H1 (cell line): Measurements from ENCODE around the gene LY6G5B. TPM values are rescaled to one million over a fixed set of nuclear protein-coding genes. Genes with fewer than 3 reads are reported as not detected.

Source experiments
- CTCF ChIA-PET: fragments of 300-600 bp; sonication (Branson Sonifier 250); formaldehyde crosslinking; loops from one replicate; lab custom pipeline; 2021; ENCODE audit not compliant: partially characterized antibody; lab: Charles Lee
- POLR2A ChIA-PET: fragments of 300-600 bp; sonication (Branson Sonifier 250); formaldehyde crosslinking; loops from one replicate; lab custom pipeline; 2021; ENCODE audit warnings: inconsistent platforms; ENCODE audit not compliant: partially characterized antibody; lab: Charles Lee
- DNase-seq, 2 experiments: peaks; one replicate each; pipeline versions ENCODE4 v3.0.0 to v3.0.0-alpha.2; 2010 to 2022; ENCODE audit warnings: low spot score in 2 of 2, low read depth in 1 of 2, mixed read lengths in 1 of 2
- FAIRE-seq: peaks from 2 replicates; lab custom pipeline; 2011; peaks lifted over from hg19 to GRCh38; lab: Jason Lieb, UNC
- H2AFZ ChIP-seq: 2 replicates; pipeline ENCODE4 v1.8.1; 2012; ENCODE audit warnings: low read length, inconsistent platforms
- H2AK5ac ChIP-seq: 2 replicates; pipeline ENCODE4 v1.6.1; 2013; ENCODE audit warnings: low read depth, low read length
- H2BK120ac ChIP-seq: replicated peaks from 2 replicates; pipeline ENCODE3; 2013; ENCODE audit warnings: low read depth, low read length, inconsistent platforms
- H2BK12ac ChIP-seq: 2 replicates; pipeline ENCODE4 v1.6.1; 2013; ENCODE audit warnings: low read depth, low read length
- H2BK15ac ChIP-seq: 2 replicates; pipeline ENCODE4 v1.6.1; 2013; ENCODE audit warnings: low read length
- H2BK20ac ChIP-seq: 2 replicates; pipeline ENCODE4 v1.6.1; 2013; ENCODE audit warnings: low read length
- H2BK5ac ChIP-seq: 2 replicates; pipeline ENCODE4 v1.6.1; 2013; ENCODE audit warnings: low read depth, low read length
- H3K14ac ChIP-seq: 2 replicates; pipeline ENCODE4 v1.6.1; 2013; ENCODE audit warnings: inconsistent platforms; ENCODE audit not compliant: insufficient read length
- H3K18ac ChIP-seq: 2 replicates; pipeline ENCODE4 v1.6.1; 2013; ENCODE audit warnings: low read length; ENCODE audit errors: extremely low read depth
- H3K23ac ChIP-seq: 2 replicates; pipeline ENCODE4 v1.6.1; 2013; ENCODE audit warnings: inconsistent platforms; ENCODE audit not compliant: insufficient read length
- H3K23me2 ChIP-seq: 2 replicates; pipeline ENCODE4 v1.6.1; 2013; ENCODE audit warnings: low read depth, low read length
- H3K27ac ChIP-seq: 2 replicates; pipeline ENCODE4 v1.6.1; 2011; ENCODE audit warnings: low read depth, low read length, inconsistent platforms
- H3K27me3 ChIP-seq, 4 experiments: replicated peaks in 1 of 4; 1 replicate in 1 of 4; 2 replicates in 3 of 4; pipeline versions ENCODE4 v1.6.1 to v1.8.1; 2011 to 2013; ENCODE audit warnings: low read length in 3 of 4, mild to moderate bottlenecking in 3 of 4, inconsistent platforms in 2 of 4, mixed read lengths in 2 of 4, moderate library complexity in 1 of 4; ENCODE audit not compliant: control insufficient read depth in 3 of 4, insufficient read depth in 3 of 4; ENCODE audit errors: extremely low read depth in 1 of 4
- H3K36me3 ChIP-seq, 4 experiments: 2 replicates each; pipeline versions ENCODE4 v1.6.1 to v1.8.1; 2011 to 2013; ENCODE audit warnings: mild to moderate bottlenecking in 4 of 4, low read length in 3 of 4, moderate library complexity in 2 of 4, control low read depth in 1 of 4, inconsistent platforms in 1 of 4; ENCODE audit not compliant: insufficient read depth in 4 of 4, control insufficient read depth in 2 of 4
- H3K4ac ChIP-seq: replicated peaks from 2 replicates; pipeline ENCODE3; 2013; ENCODE audit warnings: low read length, low read depth, mixed read lengths, inconsistent platforms; ENCODE audit not compliant: insufficient read length
- H3K4me1 ChIP-seq, 4 experiments: replicated peaks in 1 of 4; 1 replicate in 1 of 4; 2 replicates in 3 of 4; pipeline versions ENCODE4 v1.6.1 to v1.8.1; 2011 to 2013; ENCODE audit warnings: low read length in 3 of 4, inconsistent platforms in 2 of 4, mixed read lengths in 1 of 4; ENCODE audit not compliant: insufficient read depth in 4 of 4, control insufficient read depth in 3 of 4
- H3K4me2 ChIP-seq, 2 experiments: 2 replicates each; pipeline versions ENCODE4 v1.6.1 to v1.8.1; 2011 to 2013; ENCODE audit warnings: low read depth in 2 of 2, low read length in 2 of 2, control low read depth in 1 of 2, inconsistent platforms in 1 of 2, mild to moderate bottlenecking in 1 of 2; ENCODE audit not compliant: insufficient read depth in 1 of 2
- H3K4me3 ChIP-seq, 4 experiments: fragments of 200-600, 300-600 bp in 1 of 4; sonication (generic), shearing (Covaris generic), sonication (Bioruptor Twin) in 1 of 4; 2 replicates each; pipeline versions ENCODE4 v1.5.1 to v1.8.1; 2011 to 2016; ENCODE audit warnings: low read length in 4 of 4, low read depth in 3 of 4, control low read depth in 2 of 4, inconsistent platforms in 2 of 4, mild to moderate bottlenecking in 2 of 4, mixed read lengths in 1 of 4, moderate library complexity in 1 of 4; ENCODE audit not compliant: insufficient read depth in 2 of 4; ENCODE audit errors: extremely low read depth in 1 of 4
- H3K56ac ChIP-seq: replicated peaks from 2 replicates; pipeline ENCODE3; 2013; ENCODE audit warnings: low read depth, mild to moderate bottlenecking, mixed read lengths, low read length, inconsistent platforms; ENCODE audit not compliant: insufficient read length
- H3K79me1 ChIP-seq: 2 replicates; pipeline ENCODE4 v1.6.1; 2013; ENCODE audit warnings: low read depth, low read length, control low read depth
- H3K79me2 ChIP-seq, 2 experiments: 2 replicates each; pipeline versions ENCODE4 v1.6.1 to v1.8.1; 2012 to 2013; ENCODE audit warnings: low read length in 2 of 2, mild to moderate bottlenecking in 2 of 2, inconsistent platforms in 1 of 2; ENCODE audit not compliant: insufficient read depth in 2 of 2, control insufficient read depth in 1 of 2
- H3K9ac ChIP-seq, 4 experiments: replicated peaks in 1 of 4; 1 replicate in 1 of 4; 2 replicates in 3 of 4; pipeline versions ENCODE4 v1.6.1 to v1.8.1; 2011 to 2013; ENCODE audit warnings: low read depth in 3 of 4, low read length in 3 of 4, control low read depth in 2 of 4, mild to moderate bottlenecking in 2 of 4, moderate library complexity in 2 of 4, inconsistent platforms in 1 of 4; ENCODE audit errors: extremely low read depth in 1 of 4
- H3K9me3 ChIP-seq, 2 experiments: 2 replicates each; pipeline versions ENCODE4 v1.6.1 to v1.8.1; 2012 to 2013; ENCODE audit warnings: mild to moderate bottlenecking in 2 of 2, moderate library complexity in 2 of 2, control low read depth in 1 of 2, inconsistent platforms in 1 of 2, low read depth in 1 of 2, low read length in 1 of 2, mixed read lengths in 1 of 2; ENCODE audit not compliant: insufficient read depth in 2 of 2
- H4K20me1 ChIP-seq, 2 experiments: replicated peaks in 1 of 2; 2 replicates each; pipeline versions ENCODE3 to v1.8.1; 2011 to 2013; ENCODE audit warnings: inconsistent platforms in 2 of 2, low read length in 2 of 2, mild to moderate bottlenecking in 1 of 2; ENCODE audit not compliant: insufficient read depth in 2 of 2, control insufficient read depth in 1 of 2
- H4K5ac ChIP-seq: 2 replicates; pipeline ENCODE4 v1.6.1; 2013; ENCODE audit warnings: low read length, low read depth, mixed read lengths, inconsistent platforms; ENCODE audit not compliant: insufficient read length
- H4K8ac ChIP-seq: 2 replicates; pipeline ENCODE4 v1.8.0; 2013; ENCODE audit warnings: mild to moderate bottlenecking, moderate library complexity, low read length, inconsistent platforms; ENCODE audit not compliant: insufficient read depth; ENCODE audit errors: extremely low read depth
- H4K91ac ChIP-seq: replicated peaks from 2 replicates; pipeline ENCODE3; 2013; ENCODE audit warnings: low read length, mixed read lengths, inconsistent platforms; ENCODE audit not compliant: insufficient read length
- BRCA1 ChIP-seq: IDR thresholded peaks from 2 replicates; pipeline ENCODE4 v1.6.1; 2012; ENCODE audit warnings: low read depth, low read length, improper control_type of control experiment
- POLR2A ChIP-seq, 2 experiments: IDR thresholded peaks; 1 replicate in 1 of 2; 2 replicates in 1 of 2; pipeline ENCODE4 v1.6.1; 2011; ENCODE audit warnings: low read depth in 2 of 2, low read length in 2 of 2, mild to moderate bottlenecking in 2 of 2; ENCODE audit errors: control extremely low read depth in 1 of 2
- RBBP5 ChIP-seq: IDR thresholded peaks from 2 replicates; pipeline ENCODE4 v1.7.1; 2012; ENCODE audit warnings: low read depth, mild to moderate bottlenecking, inconsistent platforms, low read length, moderate library complexity, borderline replicate concordance
- SIN3A ChIP-seq, 2 experiments: IDR thresholded peaks in 1 of 2; conservative IDR thresholded peaks in 1 of 2; 2 replicates each; pipeline ENCODE4 v1.6.1; 2011 to 2012; ENCODE audit warnings: low read length in 2 of 2, improper control_type of control experiment in 1 of 2, low read depth in 1 of 2, mild to moderate bottlenecking in 1 of 2
- SIX5 ChIP-seq: IDR thresholded peaks from 2 replicates; pipeline ENCODE4 v1.6.1; 2011; ENCODE audit warnings: mild to moderate bottlenecking, low read depth, low read length
- TAF1 ChIP-seq: IDR thresholded peaks from 2 replicates; pipeline ENCODE4 v1.6.1; 2011; ENCODE audit warnings: mild to moderate bottlenecking, low read depth, low read length
- WGBS, 2 experiments: shearing (Covaris generic) in 1 of 2; methylation state at CpG; one replicate each; pipeline versions ENCODE4 v1.1.6 to v1.1.7; 2013 to 2015; ENCODE audit warnings: low lambda C conversion rate in 2 of 2, mixed read lengths in 2 of 2, inconsistent platforms in 1 of 2, low coverage in 1 of 2, missing lambda C conversion rate in 1 of 2; ENCODE audit not compliant: insufficient replicate concordance in 2 of 2, insufficient coverage in 1 of 2, insufficient read length in 1 of 2; ENCODE audit errors: extremely low coverage in 1 of 2, missing lambda C conversion rate in 1 of 2; 5-methylcytosine and 5-hydroxymethylcytosine counted together
- polyA plus RNA-seq, 7 experiments: library from polyadenylated mRNA; depleted of rRNA in 3 of 7; stranded (reverse) in 5 of 7; unstranded in 2 of 7; fragments of >200 nt in 5 of 7; fragments of 200-250 nt in 2 of 7; gene quantifications; 1 replicate in 5 of 7; 2 replicates in 1 of 7; 4 replicates in 1 of 7; pipeline versions ENCODE4 v1.2.1 to v1.2.3, GENCODE V29; 2011 to 2013; ENCODE audit warnings: missing spikeins in 2 of 7, mixed read lengths in 2 of 7
- total RNA-seq: library from RNA; stranded (reverse); fragmentation: NEBNext Ultra II Directional; extraction: Animal tissue kit (Norgen Biotek cat#: 25700); gene quantifications from 2 replicates; pipeline ENCODE4 v1.2.1, GENCODE V29; 2021

The LY6G5B gene
- total and polyA plus RNA-seq, 2 of the 8 experiments (the other 6 are each of a cell fraction or from before 2014, with no cell fraction given) = 10.6 to 12.6 TPM

DNA sequence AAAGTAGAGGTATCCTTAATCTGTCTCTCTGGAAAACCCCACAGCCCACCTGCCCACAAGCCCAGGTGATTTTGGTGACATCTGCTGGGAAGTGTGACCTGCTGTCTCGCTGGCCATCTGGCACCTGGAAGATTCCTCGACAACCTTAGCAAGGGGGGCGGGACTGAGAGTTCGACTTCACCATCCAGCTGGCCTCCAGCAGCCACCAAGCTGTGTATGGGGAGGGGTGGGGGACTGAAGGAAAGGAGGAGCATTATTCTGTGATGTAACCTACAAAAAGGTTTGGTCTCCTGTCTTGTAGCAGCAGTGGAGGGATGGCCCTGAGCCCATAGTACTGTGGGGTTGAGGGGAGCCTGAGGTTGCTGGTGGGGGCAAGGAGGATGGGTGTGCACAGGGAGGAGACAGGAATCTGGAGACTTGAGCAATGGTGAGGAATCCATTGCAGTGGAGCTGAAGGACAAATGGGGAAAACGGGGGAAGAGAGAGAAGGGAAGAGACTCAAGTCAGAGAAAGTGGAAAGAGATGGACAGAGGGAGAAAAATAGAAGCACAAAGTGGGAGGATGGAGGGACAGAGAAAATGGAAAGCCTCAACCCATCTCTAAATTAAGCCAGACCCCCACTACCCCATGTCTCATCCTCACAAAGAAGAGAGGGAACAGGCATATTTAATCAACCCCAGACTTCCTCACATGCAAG is 40.9 kb downstream of the LY6G5B start:
- Histone ChIP-seq H3K9me3 (no peaks in the 10 kb centered on the region), H4K91ac (no peak overlapping the region), H2AK5ac (no peak overlapping the region), H3K18ac (no peak overlapping the region), H3K79me2 (no peaks in the 10 kb centered on the region), H4K8ac (peak overlapping the region; percentile 23; the same call in 1 of the 2 replicates), H3K79me1 (no peaks in the 10 kb centered on the region), H3K4me3 (no peak overlapping the region), H2BK120ac (no peak overlapping the region), H2AFZ (0 out of 2 replicates have a peak overlapping the region, but pooled peaks have one; percentile 7), H3K27ac (no peak overlapping the region), H3K36me3 (no peaks in the 10 kb centered on the region), H2BK15ac (no peak overlapping the region), H3K4me1 (peaks cover 11 to 18% (median 12%) of the 10 kb centered on the region in 4 experiments), H3K4me2 (no peak overlapping the region; a peak in 1 of 4 replicates), H3K9ac (no peak overlapping the region), H3K14ac (no peak overlapping the region), H4K20me1 (no peaks in the 10 kb centered on the region), H3K56ac (no peak overlapping the region), H3K4ac (no peak overlapping the region), H2BK5ac (no peak overlapping the region), H3K23me2 (peaks cover 3% of the 10 kb centered on the region; the same call in 1 of the 2 replicates), H3K27me3 (no peaks in the 10 kb centered on the region; a peak in 1 of 7 replicates), H4K5ac (no peak overlapping the region), H2BK20ac (0 out of 2 replicates have a peak overlapping the region, but pooled peaks have one; percentile 72), H3K23ac (no peak overlapping the region), H2BK12ac (no peak overlapping the region)
- no peak for TF ChIP-seq POLR2A (IDR thresholded peaks at IDR 0.05; ENCODE audit: control extremely low read depth in 1 of 2, low read depth in 2 of 2, low read length in 2 of 2)
- TF ChIP-seq TAF1 = no peak
- no peak for TF ChIP-seq RBBP5
- TF ChIP-seq SIN3A (conservative IDR thresholded peaks at IDR 0.05 in 1 of 2, IDR thresholded peaks at IDR 0.05 in 1 of 2; ENCODE audit: low read depth in 1 of 2, low read length in 2 of 2) = no peak
- no peak for TF ChIP-seq BRCA1
- TF ChIP-seq SIX5 = no peak
- no peak for DNase-seq
- FAIRE-seq = no peak
- POLR2A ChIA-PET = interaction anchor here (0.6 to 3.4 kb wide), 10 partner anchors 14 to 233 kb away, joined by 3 to 22 read pairs (median 4); partner anchors contain the start of genes BAG6, DDAH2, GPANK1 and MPIG6B
- WGBS, 2 experiments = 82% methylated on average over 5 of the region's 5 CpGs; no CpG with 5 or more reads in 1 of the 2 experiments
- CTCF ChIA-PET = interaction anchor here (0.5 to 5.7 kb wide), 12 partner anchors 11 to 269 kb away, joined by 3 to 39 read pairs (median 4); partner anchors contain the start of genes DDAH2 and LSM2
